Activated T-helper 2 cell treated with anti-CD3 and anti-CD28 coated beads, Interferon-gamma antibody, Interleukin-2, Interleukin-4, amounts not matched to agents 10 μg/mL and 5 μg/mL and 100 μg/mL, durations not matched to agents 14 hours and 24 hours and 36 hours (primary cell): ENCODE measurements around the gene PCNX3. TPM values are rescaled to one million over a fixed set of nuclear protein-coding genes. Genes with fewer than 3 reads are reported as not detected.

Experiments used
- DNase-seq: peaks from one replicate; pipeline ENCODE4 v3.0.0; 2021; ENCODE audit warnings: low spot score
- H3K27ac Mint-ChIP-seq: one replicate; pipeline ENCODE4 v1.8.0; 2021; ENCODE audit warnings: mixed read lengths
- H3K27me3 Mint-ChIP-seq: one replicate; pipeline ENCODE4 v1.8.0; 2021; ENCODE audit warnings: low read depth, mixed read lengths
- H3K36me3 Mint-ChIP-seq: one replicate; pipeline ENCODE4 v1.8.0; 2021; ENCODE audit warnings: low read depth, mixed read lengths
- H3K4me1 Mint-ChIP-seq: one replicate; pipeline ENCODE4 v1.8.0; 2021; ENCODE audit warnings: low read depth, mixed read lengths
- H3K4me3 Mint-ChIP-seq: one replicate; pipeline ENCODE4 v1.8.0; 2021; ENCODE audit warnings: low read depth, mild to moderate bottlenecking, moderate library complexity, mixed read lengths
- H3K9me3 Mint-ChIP-seq: one replicate; pipeline ENCODE4 v1.8.0; 2021; ENCODE audit warnings: mixed read lengths
- intact Hi-C: fragments of 100-400 bp; cut with micrococcal nuclease; formaldehyde crosslinking; loops from one replicate; pipeline ENCODE4 v1.15.1; 2023
- total RNA-seq: library from RNA; stranded (reverse); gene quantifications from 2 replicates; pipeline ENCODE4 v1.2.3, GENCODE V29; 2022

Gene PCNX3
- total RNA-seq, 1 donor from 2014 or later: 43.6 TPM

DNA sequence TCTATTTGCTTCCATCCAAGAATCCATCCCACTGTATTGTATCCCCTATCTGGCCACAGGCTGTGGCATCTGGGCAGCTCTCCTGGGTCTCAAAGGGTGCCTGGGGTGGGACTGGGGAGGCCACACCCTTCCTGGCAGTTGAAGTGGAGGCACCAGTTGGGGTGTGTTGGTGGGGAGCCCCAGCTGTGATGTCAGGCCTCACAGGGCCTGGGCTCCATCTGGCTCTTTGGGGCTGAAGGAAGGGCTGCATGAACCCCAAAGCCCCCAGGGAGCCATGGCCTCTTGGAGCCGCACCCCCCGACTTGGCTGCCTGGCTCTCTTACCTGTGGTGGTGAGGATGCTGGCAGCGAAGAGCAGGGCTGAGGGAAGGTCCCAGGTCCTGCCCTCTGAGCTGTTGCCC, 20.4 kb upstream of the PCNX3 start:
- H3K4me3 Mint-ChIP-seq: no peak overlapping the region
- H3K27ac Mint-ChIP-seq: peak overlapping the region; percentile 19
- DNase-seq: no peak
- intact Hi-C loops: no loop called here
- peaks cover 42% of the 10 kb centered on the region for H3K36me3 Mint-ChIP-seq
- no peaks in the 10 kb centered on the region for H3K27me3 Mint-ChIP-seq
- H3K4me1 Mint-ChIP-seq: peaks cover 13% of the 10 kb centered on the region
- H3K9me3 Mint-ChIP-seq: no peaks in the 10 kb centered on the region

DNA sequence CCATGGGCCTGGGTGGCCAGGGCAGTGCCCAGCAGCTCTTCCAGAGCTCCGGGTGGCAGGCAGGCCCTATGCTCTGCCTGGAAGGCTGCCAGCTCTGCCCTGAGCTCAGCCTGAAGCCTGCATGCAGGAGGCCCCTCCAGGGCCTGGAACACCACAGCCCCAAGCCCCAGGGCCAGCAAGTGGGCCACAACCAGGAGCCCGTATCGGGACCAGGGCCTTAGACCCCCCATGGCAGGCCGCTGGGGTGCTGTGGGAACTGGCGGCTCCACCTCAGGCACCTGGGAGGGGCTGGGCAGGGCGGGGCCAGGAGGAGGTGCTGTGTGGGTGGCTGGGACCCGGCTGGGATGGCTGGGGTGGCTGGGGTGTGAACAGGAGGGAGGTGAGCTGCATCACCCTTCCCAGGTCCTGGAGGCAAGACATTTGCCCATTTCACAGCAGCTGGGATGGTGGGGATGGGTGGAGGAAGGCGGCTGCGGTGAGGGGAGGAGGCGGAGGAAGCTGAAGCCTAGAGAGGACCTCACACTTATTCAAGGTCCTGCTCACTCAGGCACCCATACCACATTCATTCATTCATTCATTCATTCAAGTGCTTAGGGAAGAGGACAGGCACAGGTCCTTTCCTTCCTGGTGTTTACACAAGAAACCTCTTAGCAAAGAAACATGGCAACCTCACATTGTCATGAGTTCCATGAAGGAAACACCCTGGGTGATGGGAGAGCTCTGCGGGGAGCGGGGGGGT, 19.9 kb upstream of the PCNX3 start, which contains the start of gene KCNK7:
KCNK7 (minus strand) TSS at position 258 of the 739 bp plus-strand sequence; CDS start at position 230, 28 bp downstream.
- DNase-seq: no peak
- no peaks in the 10 kb centered on the region for H3K9me3 Mint-ChIP-seq
- intact Hi-C loops: no loop called here
- H3K36me3 Mint-ChIP-seq: peaks cover 38% of the 10 kb centered on the region
- no peak within 1 kb of the TSS for H3K4me3 Mint-ChIP-seq
- H3K4me1 Mint-ChIP-seq: peaks cover 10% of the 10 kb centered on the region
- H3K27ac Mint-ChIP-seq: peak within 1 kb of the TSS; percentile 19
- H3K27me3 Mint-ChIP-seq: no peaks in the 10 kb centered on the region

DNA sequence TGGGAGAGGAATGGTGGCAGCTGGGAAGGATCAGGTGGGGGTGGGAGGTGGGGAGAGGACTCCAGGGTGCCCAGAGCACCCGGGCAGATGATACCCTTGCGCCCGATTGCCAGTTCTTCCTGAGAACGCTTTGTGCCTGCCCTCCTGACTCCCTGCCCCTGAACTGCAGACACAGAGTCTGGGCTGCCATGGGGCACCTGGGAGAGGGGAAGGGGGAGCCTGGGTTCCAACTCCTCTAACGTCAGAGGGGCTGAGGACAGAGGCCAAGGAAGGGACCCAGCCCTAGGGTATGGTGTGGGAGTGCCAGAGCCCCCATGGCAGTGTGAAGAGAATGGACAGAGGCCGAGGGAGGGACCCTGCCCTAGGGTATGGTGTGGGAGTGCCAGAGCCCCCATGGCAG, 19.1 kb upstream of the PCNX3 start:
- DNase-seq: no peak
- Mint-ChIP-seq H3K36me3 (peaks cover 40% of the 10 kb centered on the region), H3K27ac (peak overlapping the region; percentile 8), H3K4me1 (peaks cover 10% of the 10 kb centered on the region), H3K27me3 (no peaks in the 10 kb centered on the region), H3K4me3 (no peak overlapping the region), H3K9me3 (no peaks in the 10 kb centered on the region)
- intact Hi-C loops: no loop called here

DNA sequence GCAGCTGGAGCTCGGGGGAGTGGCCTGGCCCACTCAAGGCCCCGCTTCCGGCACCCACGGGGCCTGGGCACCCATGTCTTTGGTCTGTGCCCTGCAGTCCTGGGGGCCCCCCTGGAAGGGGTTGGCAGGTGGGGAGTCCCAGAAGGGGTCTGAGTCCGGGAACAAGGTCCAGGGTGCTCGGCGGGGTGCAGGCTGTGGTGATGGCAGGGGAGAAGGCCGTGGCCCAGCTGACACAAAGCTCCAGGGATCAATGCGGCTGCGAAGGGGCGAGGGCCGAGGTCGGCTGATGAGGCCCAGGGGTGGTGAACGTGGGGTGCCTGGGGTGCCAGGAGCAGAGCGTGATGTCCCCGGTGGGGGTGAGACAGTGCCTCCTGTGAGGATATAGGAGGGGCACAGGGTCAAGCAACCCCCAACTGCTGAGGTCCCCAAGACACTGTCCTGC, 17.3 kb upstream of the PCNX3 start:
- Mint-ChIP-seq H3K36me3 (peaks cover 41% of the 10 kb centered on the region), H3K27ac (no peak overlapping the region), H3K4me3 (no peak overlapping the region), H3K9me3 (no peaks in the 10 kb centered on the region), H3K4me1 (peaks cover 10% of the 10 kb centered on the region), H3K27me3 (no peaks in the 10 kb centered on the region)
- no peak for DNase-seq
- intact Hi-C loops: no loop called here

DNA sequence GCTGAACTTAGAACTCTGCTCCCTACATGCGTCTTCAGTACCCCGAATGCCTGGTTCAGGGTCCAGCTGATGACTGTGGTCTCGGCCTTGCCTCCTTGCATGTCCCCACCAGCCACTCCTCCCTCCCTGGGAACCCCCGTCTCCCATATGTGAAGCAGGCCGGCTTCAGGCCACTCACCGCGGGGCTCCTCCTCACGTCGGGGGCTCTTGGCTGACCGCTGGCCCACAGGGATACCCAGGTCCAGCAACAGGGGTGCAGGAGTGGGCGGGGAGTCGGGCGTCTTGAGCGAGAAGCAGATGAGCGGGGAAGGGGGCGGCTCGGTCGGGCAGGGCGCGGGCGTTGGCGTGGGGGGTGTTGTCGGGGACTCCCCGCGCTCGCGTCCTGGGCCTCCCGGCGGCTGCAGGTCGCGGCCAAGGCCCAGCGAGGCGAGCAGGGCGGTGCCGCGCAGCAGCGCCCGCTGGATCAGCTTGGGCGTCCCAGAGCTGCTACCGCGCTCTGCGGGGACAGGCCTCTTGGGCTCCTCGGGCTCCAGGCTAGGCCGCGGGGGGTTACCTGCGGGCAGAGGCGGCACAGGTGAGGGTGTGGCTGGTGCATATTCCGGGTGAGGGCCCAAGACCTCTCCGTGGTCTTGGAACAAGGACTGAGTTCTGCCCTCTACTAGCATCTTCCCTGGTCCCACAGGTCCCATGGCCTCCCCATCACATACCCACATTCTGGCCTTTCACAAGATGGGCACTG, 16.2 kb upstream of the PCNX3 start:
- Mint-ChIP-seq H3K36me3 (peaks cover 42% of the 10 kb centered on the region), H3K4me1 (peaks cover 10% of the 10 kb centered on the region), H3K27me3 (no peaks in the 10 kb centered on the region), H3K4me3 (no peak overlapping the region), H3K27ac (no peak overlapping the region), H3K9me3 (no peaks in the 10 kb centered on the region)
- DNase-seq: no peak
- intact Hi-C loops: no loop called here

DNA sequence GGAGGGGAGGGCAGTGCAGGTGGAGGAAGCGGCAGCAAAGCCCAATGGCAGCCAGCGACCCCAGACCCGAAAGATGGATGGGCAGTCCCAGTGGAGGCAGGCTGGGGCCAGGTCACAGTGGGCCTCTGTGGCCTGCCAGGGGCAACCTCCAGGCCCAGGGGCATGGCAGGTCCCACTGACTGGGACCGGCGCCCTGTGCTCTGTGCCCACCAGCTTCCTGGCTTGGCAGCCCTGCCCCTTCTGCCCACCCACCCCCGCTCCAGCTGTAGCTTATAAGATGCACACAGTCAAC, 15.7 kb upstream of the PCNX3 start:
- DNase-seq: no peak
- Mint-ChIP-seq H3K36me3 (peaks cover 47% of the 10 kb centered on the region), H3K9me3 (no peaks in the 10 kb centered on the region), H3K27ac (no peak overlapping the region), H3K4me3 (no peak overlapping the region), H3K27me3 (no peaks in the 10 kb centered on the region), H3K4me1 (peaks cover 9% of the 10 kb centered on the region)
- intact Hi-C loops: no loop called here

DNA sequence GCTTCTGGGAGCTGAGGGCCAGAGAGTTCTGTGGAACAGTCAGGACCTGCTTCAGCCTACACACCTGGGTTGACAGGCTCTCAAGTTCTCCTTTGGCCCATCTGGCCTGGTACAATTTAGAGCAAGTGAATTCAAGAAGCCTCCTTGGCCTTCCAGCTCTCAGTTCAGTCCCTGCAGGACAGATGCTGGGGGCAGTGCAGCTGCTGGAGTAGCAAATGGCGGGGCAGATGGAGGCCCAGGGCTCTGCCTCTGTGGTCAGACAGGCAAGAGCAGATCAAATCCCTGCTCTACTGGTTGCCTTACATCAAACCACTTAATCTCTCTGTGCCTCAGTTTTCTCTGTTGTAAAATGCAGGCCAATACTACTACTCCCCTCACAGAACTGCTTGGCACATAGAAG, 11.3 kb upstream of the PCNX3 start:
- DNase-seq: no peak
- Mint-ChIP-seq H3K27me3 (no peaks in the 10 kb centered on the region), H3K36me3 (peaks cover 60% of the 10 kb centered on the region), H3K4me1 (peaks cover 5% of the 10 kb centered on the region), H3K4me3 (no peak overlapping the region), H3K9me3 (no peaks in the 10 kb centered on the region), H3K27ac (no peak overlapping the region)
- intact Hi-C loops: no loop called here

DNA sequence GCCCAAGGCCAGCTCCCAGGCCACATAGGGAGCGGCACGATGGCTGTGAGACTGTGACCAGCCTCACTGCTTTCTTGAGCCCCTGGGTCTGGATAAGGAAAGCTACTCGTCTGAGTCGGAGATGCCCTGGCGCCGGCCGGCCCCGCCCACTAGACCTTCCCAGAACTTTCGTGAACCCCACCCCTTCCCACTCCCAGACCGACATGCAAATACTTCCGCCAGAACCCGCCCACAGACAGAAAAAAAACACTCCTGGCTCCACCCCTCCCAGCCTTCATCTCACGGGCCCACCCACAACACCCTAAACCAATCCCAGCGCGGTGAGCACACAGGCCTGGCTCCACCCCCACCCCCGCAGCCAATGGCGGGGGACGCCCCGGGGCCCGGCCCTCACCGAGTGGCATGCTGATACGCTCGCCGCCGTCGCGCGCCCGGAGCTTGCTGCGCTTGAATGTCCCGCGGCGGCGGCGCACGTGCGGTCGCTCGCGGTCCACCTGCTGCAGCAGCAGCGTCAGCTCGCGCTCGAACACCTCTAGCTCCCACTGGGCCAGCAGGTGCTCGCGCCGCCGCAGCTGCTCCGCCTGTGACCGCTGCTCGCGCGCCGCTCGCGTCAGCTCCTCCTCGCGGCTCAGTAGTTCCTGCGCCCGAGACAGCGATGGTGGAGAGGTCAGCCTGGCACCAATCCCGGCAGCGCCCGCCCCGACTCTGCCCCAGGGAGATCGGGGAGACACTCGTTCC, 8.5 kb upstream of the PCNX3 start:
- Mint-ChIP-seq H3K4me3 (no peak overlapping the region), H3K4me1 (peaks cover 21% of the 10 kb centered on the region), H3K27me3 (no peaks in the 10 kb centered on the region), H3K27ac (no peak overlapping the region), H3K36me3 (peaks cover 75% of the 10 kb centered on the region), H3K9me3 (no peaks in the 10 kb centered on the region)
- DNase-seq: no peak
- intact Hi-C loops: no loop called here

DNA sequence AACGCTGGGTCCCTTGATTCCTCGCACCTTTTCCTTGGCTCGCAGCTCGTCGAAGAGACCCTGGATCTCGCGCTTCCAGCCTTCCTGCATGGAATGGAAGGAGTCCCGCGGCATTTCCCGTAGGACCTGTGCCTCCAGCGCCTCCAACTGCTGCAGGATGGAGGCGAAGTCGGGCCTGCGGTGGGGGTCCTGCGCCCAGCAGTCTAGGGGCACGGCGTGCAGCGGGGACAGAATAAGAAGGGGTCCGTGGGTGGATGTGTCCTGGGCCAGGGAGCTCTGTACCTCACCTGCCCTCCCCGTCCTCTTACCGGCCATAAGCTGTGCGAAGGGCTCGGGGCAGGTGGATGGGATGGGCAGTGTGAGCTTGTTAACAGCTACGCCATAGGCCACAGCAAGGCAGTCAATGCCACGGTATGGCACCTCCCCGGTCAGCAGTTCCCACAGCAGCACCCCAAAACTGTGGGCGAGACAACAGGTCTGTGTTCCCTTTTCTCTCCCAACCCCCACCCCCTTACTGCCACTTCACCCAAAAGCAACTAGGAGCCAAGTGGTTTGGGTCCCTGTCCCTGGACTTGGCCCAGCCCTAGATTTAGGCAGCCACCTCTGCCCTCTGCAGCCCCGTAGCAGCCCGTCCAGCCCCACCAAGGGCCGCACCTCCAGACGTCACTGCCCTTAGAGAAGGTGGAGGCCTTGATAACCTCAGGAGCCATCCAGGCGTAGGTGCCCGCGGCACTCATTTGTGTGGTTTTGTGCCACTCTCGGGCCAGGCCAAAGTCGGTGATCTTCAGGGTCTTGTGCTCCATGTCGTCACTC, 7.8 kb upstream of the PCNX3 start:
- intact Hi-C loops: no loop called here
- no peaks in the 10 kb centered on the region for H3K27me3 Mint-ChIP-seq
- H3K27ac Mint-ChIP-seq: peak overlapping the region; percentile 26
- peaks cover 80% of the 10 kb centered on the region for H3K36me3 Mint-ChIP-seq
- DNase-seq: no peak
- H3K4me3 Mint-ChIP-seq: no peak overlapping the region
- no peaks in the 10 kb centered on the region for H3K9me3 Mint-ChIP-seq
- peaks cover 27% of the 10 kb centered on the region for H3K4me1 Mint-ChIP-seq

DNA sequence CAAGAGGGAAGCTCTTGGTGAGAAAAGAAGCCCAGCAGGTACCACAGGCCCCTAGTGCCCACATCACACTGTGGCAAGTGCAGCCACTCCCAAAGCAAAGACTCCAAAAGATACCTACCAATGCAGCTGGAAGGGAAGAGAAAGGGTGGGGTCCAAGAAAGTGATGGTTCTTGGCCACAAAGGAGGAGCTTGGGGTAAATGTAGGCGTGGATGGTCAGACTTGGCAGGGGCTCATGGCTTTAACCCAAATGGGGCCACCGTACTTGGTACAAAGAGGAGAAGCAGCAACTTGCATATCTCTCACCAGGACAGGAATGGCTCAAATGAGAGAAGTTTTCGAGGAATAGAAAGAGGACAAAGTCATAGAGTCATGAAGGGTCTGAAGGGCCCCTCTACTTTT, 6.3 kb upstream of the PCNX3 start:
- no peak for DNase-seq
- H3K9me3 Mint-ChIP-seq: no peaks in the 10 kb centered on the region
- intact Hi-C loops: no loop called here
- H3K4me1 Mint-ChIP-seq: peaks cover 29% of the 10 kb centered on the region
- H3K27me3 Mint-ChIP-seq: no peaks in the 10 kb centered on the region
- H3K27ac Mint-ChIP-seq: peak overlapping the region; percentile 21
- H3K4me3 Mint-ChIP-seq: no peak overlapping the region
- peaks cover 71% of the 10 kb centered on the region for H3K36me3 Mint-ChIP-seq

DNA sequence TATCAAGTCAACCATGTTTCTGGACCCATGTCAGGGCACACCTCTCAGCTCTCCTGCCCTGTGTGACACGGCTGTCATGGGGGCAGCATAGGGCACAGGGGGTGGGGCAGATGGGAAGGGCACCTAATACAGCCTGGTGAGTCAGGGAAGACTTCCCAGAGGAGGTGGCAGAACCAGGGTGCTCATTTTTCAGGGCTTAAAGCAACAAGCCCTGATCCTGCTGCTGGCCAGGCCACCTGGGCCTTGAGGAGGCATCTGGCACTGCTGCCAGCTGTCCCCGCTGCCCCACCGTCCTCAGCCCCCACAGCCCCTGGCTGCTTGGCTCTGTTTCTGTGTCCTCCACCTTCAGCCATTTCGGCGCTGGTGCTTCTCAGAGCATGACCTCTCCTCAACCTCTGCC, 5.9 kb upstream of the PCNX3 start:
- intact Hi-C loops: no loop called here
- no peak overlapping the region for H3K4me3 Mint-ChIP-seq
- H3K36me3 Mint-ChIP-seq: peaks cover 67% of the 10 kb centered on the region

DNA sequence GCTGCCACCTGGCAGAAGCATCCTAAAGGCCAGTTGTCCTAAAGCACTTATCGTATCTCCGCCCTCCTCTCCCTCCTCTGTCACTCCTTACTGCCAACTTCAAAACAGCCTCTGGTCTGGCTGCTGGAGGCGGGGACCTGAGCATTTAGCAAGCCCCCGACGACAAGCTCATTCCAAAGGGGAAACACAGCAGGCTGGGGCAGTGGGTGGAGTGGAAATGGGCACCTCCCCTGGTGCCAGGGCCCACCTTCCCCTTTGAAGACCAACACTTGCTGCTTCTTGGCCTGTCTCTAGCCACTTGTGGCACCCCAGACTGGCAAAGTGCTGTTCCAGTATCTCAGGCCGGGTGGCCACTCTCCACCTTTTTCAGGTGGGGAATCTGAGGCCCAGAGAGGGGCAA, 5.2 kb upstream of the PCNX3 start:
- H3K27ac Mint-ChIP-seq: peak overlapping the region; percentile 42
- no peak overlapping the region for H3K4me3 Mint-ChIP-seq
- peaks cover 61% of the 10 kb centered on the region for H3K36me3 Mint-ChIP-seq
- intact Hi-C loops: no loop called here
- H3K9me3 Mint-ChIP-seq: no peaks in the 10 kb centered on the region
- no peak for DNase-seq
- peaks cover 29% of the 10 kb centered on the region for H3K4me1 Mint-ChIP-seq
- no peaks in the 10 kb centered on the region for H3K27me3 Mint-ChIP-seq

More for the DNA sequence above, 5.9 kb upstream of the PCNX3 start:
- no peaks in the 10 kb centered on the region for H3K9me3 Mint-ChIP-seq
- DNase-seq: no peak
- H3K4me1 Mint-ChIP-seq: peaks cover 29% of the 10 kb centered on the region
- peak overlapping the region; percentile 21 for H3K27ac Mint-ChIP-seq
- no peaks in the 10 kb centered on the region for H3K27me3 Mint-ChIP-seq
